IPS-11a (cell line): ENCODE data around the gene FBXL14.
"Not testable (repeated sequence)": the region's sequence is repeated elsewhere in the genome, so short reads cannot be mapped to it uniquely, and the experiment has no call there.

Experiments used
- H3K4me3 ChIP-seq: one replicate; pipeline ENCODE4 v1.5.1; 2013; ENCODE audit warnings: low read depth, low read length, control low read depth

The FBXL14 gene

GRCh38 chr12:1574865-1575259 lies 19.5 kb downstream of the FBXL14 start:
- H3K4me3 ChIP-seq, result no peak overlapping the region

DNA sequence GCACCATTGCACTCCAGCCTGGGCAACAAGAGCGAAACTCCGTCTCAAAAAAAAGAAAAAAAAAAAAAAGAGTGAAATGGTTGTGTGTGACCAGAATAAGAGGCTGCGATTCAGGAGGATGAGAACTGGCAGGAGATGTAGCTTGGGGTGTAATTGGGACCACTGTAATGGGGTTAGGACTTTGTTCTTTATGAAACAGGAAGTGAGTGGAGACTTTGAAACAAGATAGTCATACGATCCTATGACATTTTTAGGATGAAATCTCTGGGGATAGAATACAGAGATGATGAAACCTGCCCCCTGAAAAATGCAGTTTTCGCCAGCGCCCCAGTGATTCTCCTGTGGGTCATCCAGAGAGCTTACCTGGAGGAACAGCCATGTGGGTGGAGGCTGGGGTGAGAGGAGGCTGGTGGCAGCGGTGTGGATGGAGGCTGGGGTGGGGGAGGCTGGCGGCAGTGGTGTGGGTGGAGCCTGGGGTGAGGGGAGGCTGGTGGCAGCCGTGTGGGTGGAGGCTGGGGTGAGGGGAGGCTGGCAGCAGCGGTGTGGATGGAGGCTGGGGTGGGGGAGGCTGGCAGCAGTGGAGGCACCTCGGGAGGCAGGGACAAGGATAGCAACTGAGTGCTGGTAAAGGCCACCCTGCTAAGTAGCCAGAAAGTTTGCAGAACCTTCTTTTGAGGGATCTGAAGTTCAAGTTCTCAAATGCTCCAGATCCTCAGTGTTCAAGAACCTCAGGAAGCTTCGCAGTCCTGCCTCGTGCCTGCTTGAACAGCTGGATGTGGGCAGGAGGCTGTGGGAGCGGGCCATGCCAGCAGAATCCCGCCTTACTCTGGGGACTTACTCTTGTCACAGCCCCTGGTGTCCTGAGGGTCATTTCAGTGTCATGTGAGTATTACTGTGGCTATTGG lies 20.2 kb downstream of the FBXL14 start:
- no peak overlapping the region for H3K4me3 ChIP-seq

GRCh38 chr12:1572731-1573130 lies 21.6 kb downstream of the FBXL14 start:
- H3K4me3 ChIP-seq, result no peak overlapping the region

DNA sequence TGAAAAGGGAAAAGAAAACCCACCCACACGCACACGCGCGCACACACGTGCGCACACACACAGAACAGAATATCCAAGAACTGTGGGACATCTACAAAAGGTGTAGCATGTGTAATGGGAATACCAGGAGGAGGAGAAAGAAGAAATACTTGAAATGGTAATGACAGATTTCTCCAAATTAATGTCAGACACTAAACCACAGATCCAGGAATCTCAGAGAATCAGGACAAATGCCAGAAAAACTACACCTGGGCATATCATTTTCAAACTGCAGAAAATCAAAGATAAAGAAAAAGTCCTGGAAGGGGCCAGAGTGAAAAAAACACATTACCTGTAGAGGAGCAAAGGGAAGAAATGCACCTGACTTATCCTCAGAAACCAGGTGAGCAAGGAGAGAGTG lies 26.5 kb downstream of the FBXL14 start:
- no peak overlapping the region for H3K4me3 ChIP-seq

- H3K4me3 ChIP-seq, result no peak overlapping the region
These were observed 27.8 kb downstream of the FBXL14 start for GRCh38 chr12:1566449-1567135.

GRCh38 chr12:1565172-1565571 lies 29.2 kb downstream of the FBXL14 start:
- no peak overlapping the region for H3K4me3 ChIP-seq

GRCh38 chr12:1564067-1564466 lies 30.3 kb downstream of the FBXL14 start:
- H3K4me3 ChIP-seq, result no peak overlapping the region

- H3K4me3 ChIP-seq, result no peak overlapping the region
These were observed 31.5 kb downstream of the FBXL14 start for GRCh38 chr12:1562813-1563407.

DNA sequence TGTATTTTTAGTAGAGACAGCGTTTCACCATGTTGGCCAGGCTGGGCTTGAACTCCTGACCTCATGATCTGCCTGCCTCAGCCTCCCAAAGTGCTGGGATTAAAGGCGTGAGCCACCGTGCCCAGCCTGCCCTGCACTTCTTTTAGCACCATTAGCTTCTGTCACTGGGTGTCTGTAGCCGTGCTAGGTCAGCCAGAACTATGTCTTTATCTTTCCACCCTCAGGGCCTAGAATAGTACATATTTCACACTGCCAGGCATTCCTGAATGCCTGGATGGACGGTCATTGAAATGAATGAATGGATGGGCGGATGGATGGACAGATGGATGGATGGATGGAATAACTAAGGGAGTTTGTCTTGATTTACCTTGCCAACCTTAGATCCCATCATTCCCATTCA lies 33.7 kb downstream of the FBXL14 start:
- no peak overlapping the region for H3K4me3 ChIP-seq

DNA sequence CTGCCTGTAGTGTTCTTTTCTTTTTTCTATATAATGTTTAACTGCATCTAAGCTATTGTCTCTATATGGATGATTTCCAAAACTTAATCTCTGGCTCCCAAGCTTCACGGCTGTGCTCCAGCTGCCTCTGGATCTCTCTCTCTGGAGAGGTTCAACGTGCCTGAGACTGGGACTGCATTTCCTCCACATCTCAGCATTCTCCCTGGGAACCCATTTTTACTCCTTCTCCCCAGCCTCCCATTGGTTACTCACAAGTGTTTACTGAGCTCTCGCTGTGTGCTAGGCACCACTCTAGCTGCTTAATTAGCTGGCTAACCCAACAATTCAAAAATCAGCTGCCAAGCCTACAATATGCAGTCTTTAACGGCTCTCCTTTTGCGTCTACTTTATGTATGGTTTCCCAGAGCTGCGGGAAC lies 34.7 kb downstream of the FBXL14 start:
- no peak overlapping the region for H3K4me3 ChIP-seq

- H3K4me3 ChIP-seq, result not testable (repeated sequence)
These were observed 36.3 kb downstream of the FBXL14 start for GRCh38 chr12:1558108-1558507.

- H3K4me3 ChIP-seq, result no peak overlapping the region
These were observed 40.1 kb downstream of the FBXL14 start for GRCh38 chr12:1553987-1554982.

DNA sequence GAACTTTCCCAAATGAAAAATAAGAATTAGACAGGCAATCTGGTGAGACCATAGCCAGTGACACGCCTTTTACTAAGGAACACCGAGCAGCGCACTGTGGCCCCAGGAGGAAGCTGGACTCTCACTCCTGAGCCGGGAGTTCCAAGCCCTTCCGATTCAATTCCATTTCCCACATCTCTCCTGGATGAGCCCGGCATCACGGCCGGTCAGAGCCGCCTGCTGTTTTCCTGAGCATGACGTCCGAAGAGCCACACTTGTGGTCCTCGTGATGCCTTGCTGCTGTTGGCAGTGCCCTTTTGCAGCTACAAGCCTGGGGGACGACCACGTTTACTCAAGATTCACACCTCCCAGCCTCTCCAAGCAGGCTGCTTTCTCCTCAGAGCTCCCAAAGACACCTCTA lies 40.8 kb downstream of the FBXL14 start:
- H3K4me3 ChIP-seq, result no peak overlapping the region

GRCh38 chr12:1552911-1553491 lies 41.4 kb downstream of the FBXL14 start:
- H3K4me3 ChIP-seq, result no peak overlapping the region

DNA sequence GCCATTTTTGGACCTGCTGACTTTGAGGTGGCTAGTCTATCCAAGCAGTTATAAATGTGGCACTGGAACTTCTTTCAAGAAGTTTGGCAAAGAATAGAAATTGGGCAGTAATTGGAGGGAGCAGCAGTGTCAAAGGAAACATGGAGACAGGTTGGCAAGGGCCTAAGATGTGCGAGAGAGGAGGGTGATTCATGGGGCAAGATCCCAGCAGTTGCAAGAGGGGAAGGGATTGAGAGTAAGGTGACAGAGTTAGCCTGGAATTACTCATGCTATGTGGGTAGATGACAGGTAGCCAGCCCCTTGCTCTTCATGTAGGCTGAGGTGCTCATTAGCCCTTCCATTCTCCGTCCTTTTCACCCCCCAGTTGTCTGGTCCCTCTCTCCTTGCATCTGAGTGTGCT lies 42.2 kb downstream of the FBXL14 start:
- no peak overlapping the region for H3K4me3 ChIP-seq

- H3K4me3 ChIP-seq, result no peak overlapping the region
These were observed 42.9 kb downstream of the FBXL14 start for GRCh38 chr12:1551496-1551895.

- H3K4me3 ChIP-seq, result no peak overlapping the region
These were observed 47.3 kb downstream of the FBXL14 start for GRCh38 chr12:1546931-1547640.

- H3K4me3 ChIP-seq, result no peak overlapping the region
These were observed 49.2 kb downstream of the FBXL14 start for GRCh38 chr12:1544996-1545700.

- H3K4me3 ChIP-seq, result no peak overlapping the region
These were observed 51.8 kb downstream of the FBXL14 start for GRCh38 chr12:1542599-1542998.
